Fibroblast of villous mesenchyme (primary cell): Measurements from ENCODE around the gene RSPH3. TPM values are rescaled to one million over a fixed set of nuclear protein-coding genes. Genes with fewer than 3 reads are reported as not detected.

ENCODE experiments used
- DNase-seq: peaks from one replicate; pipeline ENCODE4 v3.0.0-alpha.2; 2010; ENCODE audit warnings: low read depth
- H3K4me3 ChIP-seq: 2 replicates; pipeline ENCODE4 v1.5.1; 2011; ENCODE audit warnings: low read depth, mild to moderate bottlenecking, low read length
- CTCF ChIP-seq: IDR thresholded peaks from 2 replicates; pipeline ENCODE4 v1.5.1; 2012; ENCODE audit warnings: low read depth, mild to moderate bottlenecking, low read length; ENCODE audit not compliant: insufficient read depth
- total RNA-seq: library from RNA; depleted of rRNA; stranded (reverse); fragments of >200 nt; gene quantifications from 2 replicates; pipeline ENCODE4 v1.2.3, GENCODE V29; 2012

The RSPH3 gene
- total RNA-seq, 1 donor, result 6.0 TPM

DNA sequence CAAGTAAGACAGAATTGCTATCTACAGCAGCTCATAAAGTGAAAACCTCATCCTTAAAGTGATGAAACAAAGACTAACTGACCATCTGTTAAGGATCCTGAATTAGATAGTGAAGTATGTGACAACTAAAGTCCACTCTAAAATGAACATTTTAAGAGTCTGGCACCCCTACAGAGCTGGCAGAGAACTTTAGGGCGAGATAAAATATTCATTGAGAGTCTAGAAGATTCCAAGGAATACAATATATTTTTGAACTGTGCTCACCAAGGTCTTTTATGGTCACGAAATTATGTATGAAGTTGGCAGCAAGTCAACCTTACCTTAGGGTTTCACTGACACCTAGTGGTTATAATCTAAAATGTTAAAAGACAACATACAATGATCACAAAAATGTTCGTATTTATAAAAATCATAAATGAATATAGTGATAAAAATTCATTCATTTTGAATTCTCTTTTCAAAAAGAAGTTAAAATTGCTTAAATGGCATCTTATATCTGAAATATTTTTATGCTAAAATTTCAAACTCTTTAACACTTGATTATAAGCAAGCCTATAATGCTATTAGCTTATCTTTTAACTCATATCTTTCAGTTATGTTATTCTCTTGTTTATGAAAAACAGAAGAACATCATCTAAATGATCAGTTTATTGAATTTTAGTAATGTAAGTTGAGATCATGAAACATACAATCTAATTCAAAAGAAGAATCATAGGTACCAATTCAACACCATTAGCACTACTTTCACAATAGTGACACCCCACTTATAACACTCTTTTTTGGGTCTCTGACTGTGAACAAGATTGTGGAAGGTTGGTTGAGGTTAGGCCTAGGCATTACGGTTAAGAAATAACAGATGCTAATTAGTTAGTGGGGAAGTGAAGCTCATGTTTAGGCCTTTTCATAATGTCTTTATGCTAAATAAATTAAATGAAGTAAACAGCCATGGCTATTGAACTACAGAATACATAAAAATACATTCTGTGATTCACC, 27.5 kb downstream of the RSPH3 start:
- TF ChIP-seq CTCF, result peak; percentile 44
- peak; percentile 75 for DNase-seq
- H3K4me3 ChIP-seq, result no peak overlapping the region

- DNase-seq, result no peak
Observed at GRCh38 chr6:158970640-158971275, 29.2 kb downstream of the RSPH3 start.

GRCh38 chr6:158969148-158969547, 30.9 kb downstream of the RSPH3 start:
- no peak for DNase-seq
- no peak for TF ChIP-seq CTCF
- H3K4me3 ChIP-seq, result no peak overlapping the region

More at GRCh38 chr6:158970640-158971275, 29.2 kb downstream of the RSPH3 start:
- no peak overlapping the region for H3K4me3 ChIP-seq
- TF ChIP-seq CTCF, result no peak

DNA sequence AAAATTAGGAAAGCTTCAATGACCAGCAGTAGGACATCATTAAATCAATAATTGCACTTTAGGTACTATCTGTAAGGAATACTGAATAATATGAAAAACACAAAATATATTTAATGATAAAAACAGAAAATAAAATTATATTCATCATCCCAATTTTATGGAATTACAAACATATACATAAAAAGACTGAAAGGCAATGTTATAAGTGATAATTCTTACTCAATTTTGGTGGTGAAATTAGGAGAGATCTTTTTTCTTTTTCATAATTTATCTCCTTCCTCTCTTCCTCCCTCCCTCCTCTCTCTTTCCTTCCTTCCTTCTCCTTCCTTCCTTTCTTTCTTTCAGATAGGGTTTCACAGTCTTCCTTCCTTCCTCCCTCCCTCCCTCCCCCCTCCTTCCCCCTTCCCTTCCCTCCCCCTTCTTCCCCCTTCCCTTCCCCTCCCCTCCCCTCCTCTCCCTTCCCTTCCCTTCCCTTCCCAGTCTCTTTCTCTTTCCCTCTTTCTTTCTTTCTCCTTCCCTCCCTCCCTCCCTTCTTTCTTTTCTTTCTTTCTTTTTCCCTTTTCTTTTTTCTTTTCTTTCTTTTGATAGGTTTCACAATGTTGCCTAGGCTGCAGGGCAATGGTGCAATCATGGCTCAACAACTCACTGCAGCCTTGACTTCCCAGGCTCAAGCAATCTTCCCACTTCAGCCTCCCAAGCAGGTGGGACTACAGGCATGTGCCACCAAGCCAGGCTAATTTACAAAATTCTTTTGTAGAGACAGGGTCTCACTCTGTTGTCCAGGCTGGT, 36.8 kb downstream of the RSPH3 start:
- TF ChIP-seq CTCF, result no peak

DNA sequence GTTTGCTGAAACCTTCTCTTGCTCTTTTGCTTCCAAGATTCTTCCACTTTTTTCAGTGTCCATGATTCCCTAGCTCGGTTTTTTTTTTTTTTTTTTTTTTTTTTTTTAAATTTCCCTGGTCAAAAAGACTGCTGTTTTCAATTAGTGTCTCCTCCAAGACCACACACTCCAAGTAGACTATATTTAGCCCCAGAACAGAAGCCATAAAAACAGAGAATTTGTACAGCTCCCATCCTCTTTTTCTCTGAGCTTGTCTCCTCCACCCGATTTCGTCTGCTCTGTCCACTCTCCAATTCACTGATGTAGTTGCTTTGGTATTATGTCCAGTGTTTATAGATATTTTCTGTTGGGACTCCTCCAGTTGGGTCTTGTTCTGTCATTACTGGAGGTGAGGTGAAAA, 37.6 kb downstream of the RSPH3 start:
- no peak overlapping the region for H3K4me3 ChIP-seq
- no peak for DNase-seq
- TF ChIP-seq CTCF, result no peak

More for the DNA sequence above, 36.8 kb downstream of the RSPH3 start:
- H3K4me3 ChIP-seq, result no peak overlapping the region
- DNase-seq, result no peak

DNA sequence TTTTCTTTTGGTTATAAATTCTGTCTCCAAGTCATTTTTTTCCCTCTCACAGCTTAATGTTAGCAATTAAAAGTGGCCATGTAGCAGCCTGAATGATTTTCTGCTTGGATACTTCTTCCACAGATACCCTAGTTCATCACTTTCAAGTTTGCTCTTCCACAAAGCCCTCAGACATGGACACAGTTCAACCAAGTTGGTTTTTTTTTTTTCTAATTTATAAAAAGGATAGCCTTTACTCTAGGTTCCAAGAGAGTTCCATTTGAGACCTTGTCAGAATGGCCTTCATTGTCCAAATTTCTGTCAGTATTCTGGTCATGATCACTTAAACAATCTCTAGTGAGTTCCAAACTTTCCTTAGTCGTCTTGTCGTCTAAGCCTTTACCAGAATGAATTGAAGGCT, 40.0 kb downstream of the RSPH3 start:
- DNase-seq, result no peak
- TF ChIP-seq CTCF, result no peak
- no peak overlapping the region for H3K4me3 ChIP-seq
